Thyroid gland (tissue), 4 donors: Measurements from ENCODE around the gene PRDX6.

ENCODE experiments used
- POLR2A ChIP-seq, 2 donors: fragments of 450-650 bp; IDR thresholded peaks; one replicate each; pipeline ENCODE4 v1.6.1; 2017; ENCODE audit warnings: antibody characterized with exemption in 2 of 2, mild to moderate bottlenecking in 2 of 2, moderate library complexity in 1 of 2
- TF ChIP-seq, protein P1 (sequence below), 6 experiments: fragments of 200-600 bp in 3 of 6; fragments of 450-650 bp in 3 of 6; sonication (generic) in 3 of 6; IDR thresholded peaks; one replicate each; pipeline ENCODE4 v1.5.1; 2016 to 2019; ENCODE audit warnings: antibody characterized with exemption in 6 of 6, mild to moderate bottlenecking in 2 of 6, inconsistent platforms in 1 of 6, moderate library complexity in 1 of 6

GRCh38 chr1:173433751-173434326 is 43.3 kb upstream of the PRDX6 start:
- TF ChIP-seq, protein P1, sequence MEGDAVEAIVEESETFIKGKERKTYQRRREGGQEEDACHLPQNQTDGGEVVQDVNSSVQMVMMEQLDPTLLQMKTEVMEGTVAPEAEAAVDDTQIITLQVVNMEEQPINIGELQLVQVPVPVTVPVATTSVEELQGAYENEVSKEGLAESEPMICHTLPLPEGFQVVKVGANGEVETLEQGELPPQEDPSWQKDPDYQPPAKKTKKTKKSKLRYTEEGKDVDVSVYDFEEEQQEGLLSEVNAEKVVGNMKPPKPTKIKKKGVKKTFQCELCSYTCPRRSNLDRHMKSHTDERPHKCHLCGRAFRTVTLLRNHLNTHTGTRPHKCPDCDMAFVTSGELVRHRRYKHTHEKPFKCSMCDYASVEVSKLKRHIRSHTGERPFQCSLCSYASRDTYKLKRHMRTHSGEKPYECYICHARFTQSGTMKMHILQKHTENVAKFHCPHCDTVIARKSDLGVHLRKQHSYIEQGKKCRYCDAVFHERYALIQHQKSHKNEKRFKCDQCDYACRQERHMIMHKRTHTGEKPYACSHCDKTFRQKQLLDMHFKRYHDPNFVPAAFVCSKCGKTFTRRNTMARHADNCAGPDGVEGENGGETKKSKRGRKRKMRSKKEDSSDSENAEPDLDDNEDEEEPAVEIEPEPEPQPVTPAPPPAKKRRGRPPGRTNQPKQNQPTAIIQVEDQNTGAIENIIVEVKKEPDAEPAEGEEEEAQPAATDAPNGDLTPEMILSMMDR (IDR thresholded peaks at IDR 0.05) = no peak
- TF ChIP-seq POLR2A (IDR thresholded peaks at IDR 0.05) = no peak
